Right lobe of liver (tissue), 6 donors: Measurements from ENCODE around the gene KCNT2. TPM values are rescaled to one million over a fixed set of nuclear protein-coding genes. Genes with fewer than 3 reads are reported as not detected.

Experiments used
- ATAC-seq, 4 donors: fragments of 200-7000 bp; cut with Tn5 transposase; one replicate each; pipeline ENCODE4 v1.9.1; 2020; ENCODE audit warnings: mild to moderate bottlenecking in 4 of 4, moderate library complexity in 4 of 4
- DNase-seq, 3 donors: peaks; one replicate each; pipeline ENCODE4 v3.0.0-alpha.2; 2020
- H3K27ac ChIP-seq, 3 donors: fragments of 200-600 bp; one replicate each; pipeline ENCODE4 v1.8.0; 2022
- H3K27me3 ChIP-seq, 2 donors: fragments of 200-600 bp; one replicate each; pipeline ENCODE4 v1.8.0; 2022
- H3K36me3 ChIP-seq, 4 donors: fragments of 200-600 bp; sonication (generic) in 1 of 4; one replicate each; pipeline versions ENCODE4 v1.5.1 to v1.8.0; 2017 to 2022; ENCODE audit warnings: control low read depth in 1 of 4
- H3K4me1 ChIP-seq, 4 donors: fragments of 200-600 bp; sonication (generic) in 1 of 4; one replicate each; pipeline versions ENCODE4 v1.5.1 to v1.8.0; 2017 to 2022; ENCODE audit warnings: control low read depth in 1 of 4
- H3K4me3 ChIP-seq, 3 donors: fragments of 200-600 bp; one replicate each; pipeline ENCODE4 v1.8.0; 2022
- H3K9me3 ChIP-seq, 4 donors: fragments of 200-600 bp; sonication (generic) in 1 of 4; one replicate each; pipeline versions ENCODE4 v1.5.1 to v1.8.0; 2017 to 2022; ENCODE audit warnings: control low read depth in 1 of 4
- CTCF ChIP-seq, 4 donors: fragments of 200-600 bp in 3 of 4; fragments of 450-650 bp in 1 of 4; IDR thresholded peaks; one replicate each; pipeline versions ENCODE4 v1.5.1 to v1.8.0; 2016 to 2022; ENCODE audit warnings: antibody characterized with exemption in 4 of 4, mild to moderate bottlenecking in 2 of 4
- POLR2A ChIP-seq: fragments of 450-650 bp; IDR thresholded peaks from one replicate; pipeline ENCODE4 v1.6.1; 2017; ENCODE audit warnings: antibody characterized with exemption, mild to moderate bottlenecking
- WGBS: methylation state at CpG from one replicate; pipeline ENCODE4 v1.1.6; 2018; ENCODE audit warnings: low coverage, low lambda C conversion rate; ENCODE audit not compliant: insufficient coverage; ENCODE audit errors: missing lambda C conversion rate; 5-methylcytosine and 5-hydroxymethylcytosine counted together
- intact Hi-C, 2 donors: fragments of 100-400 bp; cut with DNase I; formaldehyde crosslinking; loops; one replicate each; pipeline versions ENCODE4 v1.11.2 to v1.14.1; 2022
- total RNA-seq, 6 experiments: library from RNA; depleted of rRNA in 2 of 6; stranded (reverse); fragments of >200 nt in 2 of 6; fragmentation: NEBNext Ultra II Directional in 3 of 6; extraction: Animal tissue kit (Norgen Biotek cat#: 25700) in 3 of 6; gene quantifications; one replicate each; pipeline versions ENCODE4 v1.1.0 to v1.2.4, GENCODE V29; 2016 to 2023
- donor health status: DM: no; HTN: yes; CAD: no.
- donor health status: DM: no; HTN: no; CAD: no.
- donor health status: DM: no; HTN: no; CAD: no.
- donor health status: DM: no; HTN: yes; CAD: no.
- donor health status: DM: no; HTN: yes; CAD: no.

Gene KCNT2
- total RNA-seq, 6 experiments from 2014 or later = 5.3 to 8.4 (median 7.5) TPM

GRCh38 chr1:196544617-196545016 is 63.6 kb downstream of the KCNT2 start:
- no peak overlapping the region for H3K27ac ChIP-seq
- intact Hi-C loops = no loop called here
- WGBS = 79% methylated on average over 1 of the region's 1 CpG
- peaks cover 0 to 9% (median 0%) of the 10 kb centered on the region in 4 donors for H3K4me1 ChIP-seq
- no peak for TF ChIP-seq POLR2A
- TF ChIP-seq CTCF (IDR thresholded peaks at IDR 0.05) = no peak
- no peak for DNase-seq
- H3K36me3 ChIP-seq = no peaks in the 10 kb centered on the region
- no peaks in the 10 kb centered on the region for H3K9me3 ChIP-seq
- no peak overlapping the region for H3K4me3 ChIP-seq
- H3K27me3 ChIP-seq = no peaks in the 10 kb centered on the region
- ATAC-seq = no peak

- no peak for ATAC-seq
These were observed 64.4 kb downstream of the KCNT2 start for GRCh38 chr1:196543833-196544232.

GRCh38 chr1:196538473-196538872 is 69.8 kb downstream of the KCNT2 start:
- intact Hi-C loops = no loop called here
- Histone ChIP-seq H3K9me3 (no peaks in the 10 kb centered on the region), H3K27ac (no peak overlapping the region), H3K36me3 (no peaks in the 10 kb centered on the region), H3K27me3 (no peaks in the 10 kb centered on the region), H3K4me3 (no peak overlapping the region), H3K4me1 (no peaks in the 10 kb centered on the region)
- DNase-seq = peak in 1 of 3 donors; percentile 61
- peak in 2 of 4 donors; percentile 54 to 83 for ATAC-seq
- 40% methylated on average over 2 of the region's 4 CpGs for WGBS
- TF ChIP-seq POLR2A = no peak
- no peak for TF ChIP-seq CTCF (IDR thresholded peaks at IDR 0.05)

More at GRCh38 chr1:196543833-196544232, 64.4 kb downstream of the KCNT2 start:
- TF ChIP-seq CTCF (IDR thresholded peaks at IDR 0.05) = no peak
- TF ChIP-seq POLR2A = no peak
- Histone ChIP-seq H3K27me3 (no peaks in the 10 kb centered on the region), H3K36me3 (no peaks in the 10 kb centered on the region), H3K4me3 (no peak overlapping the region), H3K9me3 (no peaks in the 10 kb centered on the region), H3K27ac (no peak overlapping the region), H3K4me1 (peaks cover 0 to 9% (median 0%) of the 10 kb centered on the region in 4 donors)
- DNase-seq = no peak
- intact Hi-C loops = no loop called here
- WGBS = 88% methylated on average over 3 of the region's 3 CpGs

GRCh38 chr1:196535727-196536126 is 72.5 kb downstream of the KCNT2 start:
- intact Hi-C loops = no loop called here
- H3K27me3 ChIP-seq = no peaks in the 10 kb centered on the region
- no peaks in the 10 kb centered on the region for H3K36me3 ChIP-seq
- H3K27ac ChIP-seq = no peak overlapping the region
- WGBS = 50% methylated on average over 2 of the region's 3 CpGs
- H3K9me3 ChIP-seq = no peaks in the 10 kb centered on the region
- H3K4me1 ChIP-seq = no peaks in the 10 kb centered on the region
- TF ChIP-seq POLR2A = no peak
- no peak for TF ChIP-seq CTCF (IDR thresholded peaks at IDR 0.05)
- peak in 1 of 3 donors; percentile 24 for DNase-seq
- no peak overlapping the region for H3K4me3 ChIP-seq
- peak in 3 of 4 donors; percentile 25 to 57 (median 36) for ATAC-seq
